ENCODE measurements around the gene SRGAP3.

- TF ChIP-seq CTCF (IDR thresholded peaks at IDR 0.05; ENCODE audit: insufficient read depth, low read depth, low read length) (no peak), EZH2 (IDR thresholded peaks at IDR 0.05; ENCODE audit: insufficient read depth, low read length) (no peak)
These were observed 255.2 kb downstream of the SRGAP3 start for GRCh38 chr3:8994226-8994625.
